ENCODE data around the gene PRR13.

DNA sequence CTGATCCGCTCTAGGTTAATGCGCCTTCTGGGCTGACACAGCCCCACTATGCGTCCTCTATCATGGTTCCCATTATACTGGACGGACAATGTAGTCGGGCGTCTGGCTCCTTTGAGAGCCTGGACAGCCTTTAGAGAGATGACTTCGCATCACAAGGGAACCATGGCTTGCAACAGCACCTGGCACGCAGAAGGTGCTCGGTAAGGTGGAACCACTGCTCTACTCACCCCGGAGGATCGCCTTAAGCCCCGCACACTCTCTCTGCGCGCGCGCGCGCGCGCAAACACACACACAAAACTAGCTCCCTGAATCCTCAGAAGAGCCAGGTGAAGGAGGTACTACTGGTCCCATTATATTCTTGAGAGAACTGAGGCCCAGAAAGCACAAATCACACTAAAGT is 50.7 kb downstream of the PRR13 start:
- TF ChIP-seq POLR2AphosphoS5 (IDR thresholded peaks at IDR 0.05; ENCODE audit: low read depth, low read length) (no peak), POLR2A (IDR thresholded peaks at IDR 0.05; ENCODE audit: low read depth, low read length) (no peak), SPI1 (IDR thresholded peaks at IDR 0.05; ENCODE audit: low read depth, low read length) (no peak), TAF1 (IDR thresholded peaks at IDR 0.05; ENCODE audit: low read depth, low read length) (no peak), POU2F2 (IDR thresholded peaks at IDR 0.05; ENCODE audit: low read depth, low read length) (no peak), PAX5 (IDR thresholded peaks at IDR 0.05; ENCODE audit: insufficient read depth, low read length, severe bottlenecking) (no peak)

Measured in GM12891 (cell line).